ENCODE data around the gene HMX1.

HMX1 gene

GRCh38 chr4:8868321-8869001 lies 3.2 kb downstream of the HMX1 start:
- DNase-seq (ENCODE audit: low read depth), result no peak

DNA sequence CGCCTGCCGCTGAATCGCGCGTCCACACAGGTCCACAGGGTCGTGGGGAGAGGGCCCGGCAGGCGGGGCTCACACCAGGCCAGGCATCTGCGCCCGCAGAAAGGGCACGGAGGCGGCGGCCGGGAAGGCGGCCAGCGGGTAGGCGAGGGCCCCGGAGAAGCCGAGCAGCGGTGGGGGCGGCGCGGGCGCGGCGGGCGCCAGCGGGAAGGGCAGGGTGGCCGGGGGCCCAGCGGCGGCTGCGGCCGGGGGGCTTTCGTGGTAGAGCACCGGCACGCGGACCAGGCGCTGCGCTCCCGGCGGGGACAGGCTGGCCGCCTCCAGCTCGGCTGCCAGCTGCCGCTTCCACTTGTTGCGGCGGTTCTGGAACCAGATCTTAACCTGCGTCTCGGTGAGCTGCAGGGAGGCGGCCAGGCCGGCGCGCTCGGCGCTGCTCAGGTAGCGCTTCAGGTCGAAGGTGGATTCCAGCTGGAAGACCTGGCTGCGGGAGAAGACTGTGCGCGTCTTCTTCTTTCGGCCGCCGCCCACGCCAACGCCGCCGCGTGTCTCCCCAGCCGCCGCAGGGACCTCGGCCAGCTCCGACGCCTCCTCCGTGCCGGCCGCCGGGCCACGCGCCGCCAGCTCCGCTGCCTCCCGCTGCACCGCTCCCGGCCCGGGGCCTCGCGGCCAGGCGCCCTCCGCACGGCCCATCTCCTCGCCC lies 3.9 kb downstream of the HMX1 start:
- DNase-seq (ENCODE audit: low read depth), result no peak

DNA sequence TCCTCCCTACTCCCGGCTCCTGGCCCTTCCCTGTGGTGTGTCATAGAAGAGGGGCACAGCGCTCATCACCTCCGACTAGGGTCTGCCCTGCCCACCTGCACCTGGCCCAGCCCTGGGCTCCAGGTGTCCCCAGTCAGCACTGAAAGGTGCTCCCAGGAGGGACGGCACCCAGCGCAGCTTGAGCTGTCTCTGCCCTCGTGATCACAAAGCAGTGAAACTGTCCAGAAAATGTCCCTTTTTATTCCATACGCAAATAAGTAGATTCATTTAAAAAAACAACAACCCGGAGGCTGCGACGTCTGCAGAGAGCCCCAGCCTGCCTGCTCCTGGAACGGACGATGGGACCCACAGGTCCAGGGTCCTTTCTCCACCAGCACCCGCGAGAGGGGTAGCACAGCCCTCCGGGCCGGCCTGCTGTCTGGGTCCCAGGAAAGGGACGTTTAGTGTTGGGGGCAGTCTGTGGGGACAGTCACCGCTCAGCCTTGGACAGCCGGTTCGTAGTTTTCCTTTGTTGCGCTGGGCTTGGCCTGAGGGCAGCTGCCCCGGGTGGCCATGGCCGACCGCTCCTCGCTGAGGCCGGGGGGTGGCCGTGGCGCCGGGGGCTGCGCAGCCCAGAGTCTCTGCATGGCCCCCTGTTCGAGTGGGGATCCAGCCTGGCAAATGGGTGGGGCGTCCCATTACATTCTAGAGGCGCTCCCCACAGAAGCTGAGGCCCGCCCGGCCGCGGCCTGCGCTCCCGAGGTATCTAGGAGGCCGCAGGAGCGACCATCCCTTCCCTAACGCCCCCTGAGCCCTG lies 4.6 kb downstream of the HMX1 start:
- DNase-seq (ENCODE audit: low read depth), result no peak

- DNase-seq (ENCODE audit: low read depth), result no peak
These were observed 5.2 kb downstream of the HMX1 start for GRCh38 chr4:8866421-8866820.

GRCh38 chr4:8865681-8866310 lies 5.8 kb downstream of the HMX1 start:
- no peak for DNase-seq (ENCODE audit: low read depth)

GRCh38 chr4:8864912-8865680 lies 6.5 kb downstream of the HMX1 start:
- no peak for DNase-seq (ENCODE audit: low read depth)

GRCh38 chr4:8863686-8864682 lies 7.7 kb downstream of the HMX1 start:
- no peak for DNase-seq (ENCODE audit: low read depth)

- no peak for DNase-seq (ENCODE audit: low read depth)
These were observed 8.6 kb downstream of the HMX1 start for GRCh38 chr4:8862800-8863685.

DNA sequence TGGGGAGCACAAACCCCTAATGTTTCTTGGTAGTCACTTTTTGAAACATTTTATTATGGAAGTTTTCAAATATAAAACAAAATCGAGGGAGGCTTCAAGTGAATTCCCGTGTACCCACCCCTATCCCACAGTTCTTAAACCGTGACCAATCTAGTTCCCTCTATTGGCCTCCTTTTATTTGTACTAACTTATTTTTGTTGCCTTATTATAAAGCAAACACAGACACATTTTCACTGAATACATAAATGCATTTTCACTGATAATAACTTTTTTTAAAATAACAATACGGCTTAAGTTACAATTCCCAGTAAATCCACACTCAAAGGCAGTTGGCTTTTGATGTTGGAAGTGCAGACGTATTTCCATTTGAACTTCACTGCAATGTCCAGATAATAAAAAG lies 9.3 kb downstream of the HMX1 start:
- DNase-seq (ENCODE audit: low read depth), result no peak

DNA sequence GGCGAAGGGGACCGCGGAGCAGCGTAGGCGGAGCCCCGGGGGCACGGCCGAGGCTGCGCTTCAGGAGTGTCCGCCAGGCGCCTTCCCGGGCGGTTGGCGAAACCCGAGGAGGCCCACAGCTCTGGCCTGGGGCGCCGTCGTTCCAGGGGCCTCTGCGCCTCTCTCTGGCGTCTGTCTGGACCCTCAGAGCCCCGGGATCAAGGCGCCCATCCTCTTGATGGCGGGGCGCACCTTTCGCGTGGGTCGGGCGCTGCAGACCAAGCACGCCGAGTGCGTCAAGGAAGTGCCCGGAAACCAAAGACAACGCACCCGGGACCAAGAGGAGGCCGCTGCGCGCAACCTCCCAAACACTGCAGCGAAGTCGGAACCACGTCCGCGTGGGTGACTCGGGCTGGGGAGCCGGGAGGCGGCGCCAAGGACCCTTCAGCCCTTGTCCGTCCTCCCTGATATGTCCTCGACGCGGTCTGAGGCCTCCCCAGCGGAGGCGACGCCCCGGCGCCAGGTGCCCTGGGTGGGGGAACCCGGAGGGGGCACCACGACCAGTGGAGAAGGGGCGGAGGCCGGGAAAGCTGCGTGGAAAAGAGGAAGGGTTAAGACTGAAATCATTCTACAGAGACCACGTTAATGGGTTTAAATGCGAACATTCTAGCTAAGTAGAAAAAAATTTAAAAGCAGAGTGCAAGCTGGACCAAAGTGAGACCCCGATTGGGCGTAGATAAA lies 9.9 kb downstream of the HMX1 start:
- DNase-seq (ENCODE audit: low read depth), result no peak

GRCh38 chr4:8860892-8861575 lies 10.6 kb downstream of the HMX1 start:
- DNase-seq (ENCODE audit: low read depth), result no peak

DNA sequence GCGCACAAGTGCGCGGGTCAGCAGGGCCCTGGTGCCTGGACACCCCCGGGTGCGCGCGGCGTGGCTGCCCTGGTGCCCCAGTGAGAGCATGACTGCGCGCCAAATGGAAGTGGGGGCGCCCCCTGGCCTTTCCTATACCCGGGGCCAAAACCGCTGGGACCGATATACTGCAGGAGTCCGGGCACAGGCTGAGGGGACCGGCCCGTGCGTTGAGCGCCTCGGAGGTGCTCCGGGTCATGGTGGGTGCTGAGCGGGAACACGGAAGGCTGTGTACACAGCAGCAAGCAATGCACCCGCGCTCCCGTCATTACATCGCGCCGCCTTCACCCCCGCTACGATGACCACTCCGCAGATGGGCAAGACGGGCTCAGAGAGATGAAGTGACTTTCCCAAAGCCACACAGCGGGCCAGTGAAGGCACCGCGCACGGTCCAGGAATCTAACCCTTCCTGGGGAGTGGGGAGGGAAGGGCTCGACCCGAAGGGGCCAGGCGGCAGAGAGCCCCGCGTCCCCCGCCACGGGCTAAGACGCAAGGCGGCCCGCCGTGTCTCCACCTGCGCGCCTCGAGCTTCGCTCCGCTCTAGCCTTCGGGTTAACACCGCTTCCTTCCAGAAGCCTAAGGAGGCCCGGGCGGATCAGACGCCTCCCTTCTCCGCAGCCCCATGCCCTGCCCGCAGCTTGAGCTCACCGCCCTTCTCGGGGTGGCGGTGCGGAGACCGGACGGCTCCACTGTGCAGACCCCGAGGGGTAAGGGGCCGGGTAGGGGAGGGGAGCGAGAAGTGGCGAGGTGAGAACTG lies 11.3 kb downstream of the HMX1 start:
- no peak for DNase-seq (ENCODE audit: low read depth)

DNA sequence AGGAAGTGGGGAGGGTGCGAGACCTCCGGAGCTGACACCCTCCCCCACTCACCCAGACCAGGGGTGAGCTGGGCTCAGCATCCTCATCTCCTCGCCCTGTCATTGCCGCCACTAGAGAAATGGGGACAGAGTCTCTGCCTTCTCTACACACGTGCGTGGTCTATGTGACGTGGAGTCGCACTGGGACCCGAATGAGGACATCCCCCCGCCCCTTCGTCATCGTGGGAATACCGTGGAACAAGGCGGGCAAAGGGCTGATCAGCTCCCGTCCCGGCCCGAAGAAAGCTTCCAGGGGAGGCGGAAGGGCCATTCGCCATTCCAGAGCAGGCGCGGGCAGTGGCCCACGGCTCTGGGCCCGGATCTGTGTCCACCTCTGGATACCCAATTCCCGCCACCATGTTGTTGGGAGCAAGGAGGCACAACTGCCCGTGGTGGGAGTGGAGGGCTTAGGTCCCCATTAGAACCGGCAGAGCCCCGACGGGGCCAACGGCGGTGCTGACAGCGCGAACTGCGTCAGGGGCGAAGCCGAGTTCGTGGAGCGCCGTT lies 12.0 kb downstream of the HMX1 start:
- no peak for DNase-seq (ENCODE audit: low read depth)

- no peak for DNase-seq (ENCODE audit: low read depth)
These were observed 12.9 kb downstream of the HMX1 start for GRCh38 chr4:8858701-8859210.

GRCh38 chr4:8857766-8858700 lies 13.6 kb downstream of the HMX1 start:
- DNase-seq (ENCODE audit: low read depth), result no peak
